H9 (cell line): Measurements from ENCODE around the gene NAXD. TPM values are rescaled to one million over a fixed set of nuclear protein-coding genes. Genes with fewer than 3 reads are reported as not detected.
"Not testable (repeated sequence)": the region's sequence is repeated elsewhere in the genome, so short reads cannot be mapped to it uniquely, and the experiment has no call there.

Experiments
- DNase-seq: peaks from one replicate; pipeline ENCODE4 v3.0.0-alpha.2; 2017
- H2AFZ ChIP-seq: one replicate; pipeline ENCODE4 v1.6.1; 2013; ENCODE audit warnings: mild to moderate bottlenecking, low read length, control low read depth, moderate library complexity
- H2AK5ac ChIP-seq: 2 replicates; pipeline ENCODE4 v1.6.1; 2013; ENCODE audit warnings: low read length, control low read depth, mixed read lengths; ENCODE audit not compliant: insufficient read length
- H2BK120ac ChIP-seq: one replicate; pipeline ENCODE4 v1.6.1; 2013; ENCODE audit warnings: low read depth, mild to moderate bottlenecking, low read length, control low read depth, inconsistent platforms; ENCODE audit not compliant: poor library complexity, severe bottlenecking
- H2BK12ac ChIP-seq: 2 replicates; pipeline ENCODE4 v1.6.1; 2013; ENCODE audit warnings: low read length, control low read depth, mixed read lengths, low read depth; ENCODE audit not compliant: insufficient read length
- H2BK15ac ChIP-seq: 2 replicates; pipeline ENCODE4 v1.6.1; 2013; ENCODE audit warnings: low read depth, low read length, control low read depth
- H2BK20ac ChIP-seq: one replicate; pipeline ENCODE4 v1.6.1; 2013; ENCODE audit warnings: low read depth, mild to moderate bottlenecking, low read length, control low read depth, inconsistent platforms; ENCODE audit not compliant: poor library complexity, severe bottlenecking
- H2BK5ac ChIP-seq: 2 replicates; pipeline ENCODE4 v1.6.1; 2013; ENCODE audit warnings: low read length, control low read depth, mixed read lengths; ENCODE audit not compliant: insufficient read length
- H3K14ac ChIP-seq: 2 replicates; pipeline ENCODE4 v1.6.1; 2013; ENCODE audit warnings: low read length, control low read depth; ENCODE audit not compliant: insufficient read depth
- H3K18ac ChIP-seq: 2 replicates; pipeline ENCODE4 v1.6.1; 2013; ENCODE audit warnings: low read depth, mild to moderate bottlenecking, mixed read lengths, low read length, control low read depth; ENCODE audit not compliant: insufficient read length
- H3K23ac ChIP-seq: 2 replicates; pipeline ENCODE4 v1.6.1; 2013; ENCODE audit warnings: low read length, control low read depth, mixed read lengths, low read depth; ENCODE audit not compliant: insufficient read length
- H3K23me2 ChIP-seq: 2 replicates; pipeline ENCODE4 v1.6.1; 2013; ENCODE audit warnings: low read depth, mild to moderate bottlenecking, mixed read lengths, low read length, control low read depth; ENCODE audit not compliant: insufficient read length, poor library complexity, severe bottlenecking
- H3K27ac ChIP-seq: 2 replicates; pipeline ENCODE4 v1.5.1; 2013; ENCODE audit warnings: low read length, control low read depth, mixed read lengths, low read depth; ENCODE audit not compliant: insufficient read length
- H3K27me3 ChIP-seq: 2 replicates; pipeline ENCODE4 v1.6.1; 2013; ENCODE audit warnings: low read length, control low read depth, inconsistent platforms; ENCODE audit not compliant: insufficient read depth
- H3K4ac ChIP-seq: 2 replicates; pipeline ENCODE4 v1.6.1; 2013; ENCODE audit warnings: low read depth, mild to moderate bottlenecking, control low read depth, inconsistent platforms, low read length, moderate library complexity
- H3K4me1 ChIP-seq: 2 replicates; pipeline ENCODE4 v1.6.1; 2013; ENCODE audit warnings: low read length, control low read depth, inconsistent platforms; ENCODE audit not compliant: insufficient read depth
- H3K4me2 ChIP-seq: 2 replicates; pipeline ENCODE4 v1.6.1; 2013; ENCODE audit warnings: low read length, control low read depth, mixed read lengths; ENCODE audit not compliant: insufficient read length, insufficient read depth
- H3K56ac ChIP-seq: 2 replicates; pipeline ENCODE4 v1.6.1; 2013; ENCODE audit warnings: low read depth, mild to moderate bottlenecking, mixed read lengths, low read length, control low read depth; ENCODE audit not compliant: insufficient read length
- H3K79me1 ChIP-seq: 2 replicates; pipeline ENCODE4 v1.6.1; 2013; ENCODE audit warnings: low read depth, mild to moderate bottlenecking, moderate library complexity, low read length, control low read depth, inconsistent platforms; ENCODE audit not compliant: insufficient read depth, poor library complexity, severe bottlenecking
- H3K79me2 ChIP-seq: 2 replicates; pipeline ENCODE4 v1.6.1; 2013; ENCODE audit warnings: low read length, control low read depth, inconsistent platforms; ENCODE audit not compliant: insufficient read depth
- H3K9ac ChIP-seq: 2 replicates; pipeline ENCODE4 v1.6.1; 2013; ENCODE audit warnings: low read length, control low read depth, mixed read lengths; ENCODE audit not compliant: insufficient read length; ENCODE audit errors: extremely low read depth
- H3K9me3 ChIP-seq: one replicate; pipeline ENCODE4 v1.6.1; 2013; ENCODE audit warnings: low read depth, low read length, inconsistent platforms; ENCODE audit not compliant: control insufficient read depth
- H3T11ph ChIP-seq: one replicate; pipeline ENCODE4 v1.6.1; 2013; ENCODE audit warnings: mild to moderate bottlenecking, low read length, control low read depth, inconsistent platforms
- H4K20me1 ChIP-seq: one replicate; pipeline ENCODE4 v1.6.1; 2013; ENCODE audit not compliant: control insufficient read depth, insufficient read length, insufficient read depth
- H4K5ac ChIP-seq: 2 replicates; pipeline ENCODE4 v1.6.1; 2013; ENCODE audit warnings: low read depth, mild to moderate bottlenecking, mixed read lengths, low read length, control low read depth; ENCODE audit not compliant: insufficient read length
- H4K8ac ChIP-seq: replicated peaks from 2 replicates; pipeline ENCODE4 v1.6.1; 2013; ENCODE audit warnings: low read length, control low read depth, mixed read lengths, low read depth; ENCODE audit not compliant: insufficient read length
- H4K91ac ChIP-seq: 2 replicates; pipeline ENCODE4 v1.6.1; 2013; ENCODE audit warnings: low read depth, mild to moderate bottlenecking, moderate library complexity, mixed read lengths, low read length, control low read depth; ENCODE audit not compliant: insufficient read length
- H3K27ac Mint-ChIP-seq, 3 experiments: 2 replicates in 2 of 3; 3 replicates in 1 of 3; pipeline ENCODE4 v1.8.0; 2020 to 2021; ENCODE audit warnings: mixed read lengths in 3 of 3, mild to moderate bottlenecking in 1 of 3, moderate library complexity in 1 of 3
- H3K27me3 Mint-ChIP-seq: 2 replicates; pipeline ENCODE4 v1.8.0; 2021; ENCODE audit warnings: low read depth, mild to moderate bottlenecking, moderate library complexity, mixed read lengths
- H3K36me3 Mint-ChIP-seq, 3 experiments: 2 replicates in 2 of 3; 3 replicates in 1 of 3; pipeline ENCODE4 v1.8.0; 2020 to 2021; ENCODE audit warnings: low read depth in 3 of 3, mixed read lengths in 3 of 3; ENCODE audit not compliant: insufficient read depth in 1 of 3
- H3K4me1 Mint-ChIP-seq, 2 experiments: 2 replicates each; pipeline ENCODE4 v1.8.0; 2020; ENCODE audit warnings: mixed read lengths in 2 of 2
- H3K4me3 Mint-ChIP-seq, 2 experiments: 2 replicates in 1 of 2; 3 replicates in 1 of 2; pipeline ENCODE4 v1.8.0; 2020 to 2021; ENCODE audit warnings: mild to moderate bottlenecking in 2 of 2, mixed read lengths in 2 of 2, moderate library complexity in 1 of 2
- H3K9me3 Mint-ChIP-seq, 2 experiments: 2 replicates in 1 of 2; 3 replicates in 1 of 2; pipeline ENCODE4 v1.8.0; 2020; ENCODE audit warnings: mild to moderate bottlenecking in 2 of 2, mixed read lengths in 2 of 2, moderate library complexity in 1 of 2
- WGBS: extraction: QIAGEN DNeasy Blood & Tissue Kit; methylation state at CpG from one replicate; pipeline ENCODE4 v1.1.7; 2013; ENCODE audit warnings: missing lambda C conversion rate, low lambda C conversion rate, mixed read lengths; ENCODE audit not compliant: insufficient read length; ENCODE audit errors: extremely low coverage; 5-methylcytosine and 5-hydroxymethylcytosine counted together
- total RNA-seq: library from RNA; stranded (reverse); gene quantifications from 2 replicates; pipeline ENCODE4 v1.2.1, GENCODE V29; 2021
- TF ChIP-seq, protein P1 (sequence below): fragments of 200-600 bp; sonication (generic); conservative IDR thresholded peaks from 3 replicates; pipeline ENCODE4 v1.8.0; 2021; ENCODE audit warnings: antibody characterized with exemption, mild to moderate bottlenecking

The NAXD gene
- total RNA-seq, 1 experiment from 2014 or later = 25.5 TPM

- H3K4me2 ChIP-seq = no peak overlapping the region
- no peak overlapping the region for H2BK20ac ChIP-seq
- H3K56ac ChIP-seq = no peak overlapping the region
- no peak overlapping the region for H3K27ac Mint-ChIP-seq
- no peak overlapping the region for H3T11ph ChIP-seq
- no peaks in the 10 kb centered on the region for H3K23me2 ChIP-seq
- H3K9me3 ChIP-seq = no peaks in the 10 kb centered on the region
- no peaks in the 10 kb centered on the region for H3K27me3 ChIP-seq
- H2BK12ac ChIP-seq = no peak overlapping the region
- no peak overlapping the region for H2BK5ac ChIP-seq
- peaks cover 25 to 28% of the 10 kb centered on the region in 2 experiments for H3K4me1 Mint-ChIP-seq
- no peaks in the 10 kb centered on the region for H4K20me1 ChIP-seq
- TF ChIP-seq, protein P1, sequence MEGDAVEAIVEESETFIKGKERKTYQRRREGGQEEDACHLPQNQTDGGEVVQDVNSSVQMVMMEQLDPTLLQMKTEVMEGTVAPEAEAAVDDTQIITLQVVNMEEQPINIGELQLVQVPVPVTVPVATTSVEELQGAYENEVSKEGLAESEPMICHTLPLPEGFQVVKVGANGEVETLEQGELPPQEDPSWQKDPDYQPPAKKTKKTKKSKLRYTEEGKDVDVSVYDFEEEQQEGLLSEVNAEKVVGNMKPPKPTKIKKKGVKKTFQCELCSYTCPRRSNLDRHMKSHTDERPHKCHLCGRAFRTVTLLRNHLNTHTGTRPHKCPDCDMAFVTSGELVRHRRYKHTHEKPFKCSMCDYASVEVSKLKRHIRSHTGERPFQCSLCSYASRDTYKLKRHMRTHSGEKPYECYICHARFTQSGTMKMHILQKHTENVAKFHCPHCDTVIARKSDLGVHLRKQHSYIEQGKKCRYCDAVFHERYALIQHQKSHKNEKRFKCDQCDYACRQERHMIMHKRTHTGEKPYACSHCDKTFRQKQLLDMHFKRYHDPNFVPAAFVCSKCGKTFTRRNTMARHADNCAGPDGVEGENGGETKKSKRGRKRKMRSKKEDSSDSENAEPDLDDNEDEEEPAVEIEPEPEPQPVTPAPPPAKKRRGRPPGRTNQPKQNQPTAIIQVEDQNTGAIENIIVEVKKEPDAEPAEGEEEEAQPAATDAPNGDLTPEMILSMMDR = no peak
- no peak for DNase-seq
- no peak overlapping the region for H3K9ac ChIP-seq
- H3K9me3 Mint-ChIP-seq = no peaks in the 10 kb centered on the region; a peak in 1 of 5 replicates
- no peak overlapping the region for H3K14ac ChIP-seq
- no peak overlapping the region for H3K23ac ChIP-seq
- no peak overlapping the region for H3K4me3 Mint-ChIP-seq
- WGBS = no CpG with 5 or more reads among the region's 3 CpGs
- peaks cover 6% of the 10 kb centered on the region for H3K27me3 Mint-ChIP-seq
- H3K36me3 Mint-ChIP-seq = peaks cover 0 to 2% (median 0%) of the 10 kb centered on the region in 3 experiments; a peak in 1 of 7 replicates
- H3K4ac ChIP-seq = no peak overlapping the region
- no peak overlapping the region for H4K91ac ChIP-seq
- no peak overlapping the region for H2BK120ac ChIP-seq
- no peaks in the 10 kb centered on the region for H3K79me2 ChIP-seq
- no peak overlapping the region for H3K27ac ChIP-seq
- H4K8ac ChIP-seq = no peak overlapping the region
- H3K79me1 ChIP-seq = no peaks in the 10 kb centered on the region
- H4K5ac ChIP-seq = no peak overlapping the region
- H2BK15ac ChIP-seq = no peak overlapping the region
- no peak overlapping the region for H3K18ac ChIP-seq
- H2AK5ac ChIP-seq = no peak overlapping the region
- peaks cover 3% of the 10 kb centered on the region; the same call in 1 of the 2 replicates for H3K4me1 ChIP-seq
- no peak overlapping the region for H2AFZ ChIP-seq
Measured at GRCh38 chr13:110568612-110569011, 46.7 kb upstream of the NAXD start.

GRCh38 chr13:110569962-110570361, 45.4 kb upstream of the NAXD start:
- not testable (repeated sequence) for H2AFZ ChIP-seq, H4K5ac ChIP-seq, H2AK5ac ChIP-seq, H3K14ac ChIP-seq, H3K23me2 ChIP-seq, H3T11ph ChIP-seq, DNase-seq, H3K79me1 ChIP-seq, H4K20me1 ChIP-seq, H4K8ac ChIP-seq, H3K4me1 ChIP-seq, H3K18ac ChIP-seq, H2BK20ac ChIP-seq, H3K9me3 ChIP-seq, H3K4me2 ChIP-seq, H3K4ac ChIP-seq, H3K79me2 ChIP-seq, H3K27me3 ChIP-seq, H3K36me3 Mint-ChIP-seq, H3K9me3 Mint-ChIP-seq, H4K91ac ChIP-seq, H2BK15ac ChIP-seq, H3K27me3 Mint-ChIP-seq, H3K27ac Mint-ChIP-seq, H3K56ac ChIP-seq, H3K27ac ChIP-seq, H2BK120ac ChIP-seq, H2BK12ac ChIP-seq, H2BK5ac ChIP-seq, H3K4me3 Mint-ChIP-seq, H3K23ac ChIP-seq, H3K9ac ChIP-seq
- peaks cover 14 to 25% of the 10 kb centered on the region in 2 experiments for H3K4me1 Mint-ChIP-seq
- no CpG with 5 or more reads among the region's 7 CpGs for WGBS
